ENCODE data around the gene SVOPL.
A peak's percentile ranks its signal among the peaks of the same experiment; 100 is the strongest.

SVOPL gene

DNA sequence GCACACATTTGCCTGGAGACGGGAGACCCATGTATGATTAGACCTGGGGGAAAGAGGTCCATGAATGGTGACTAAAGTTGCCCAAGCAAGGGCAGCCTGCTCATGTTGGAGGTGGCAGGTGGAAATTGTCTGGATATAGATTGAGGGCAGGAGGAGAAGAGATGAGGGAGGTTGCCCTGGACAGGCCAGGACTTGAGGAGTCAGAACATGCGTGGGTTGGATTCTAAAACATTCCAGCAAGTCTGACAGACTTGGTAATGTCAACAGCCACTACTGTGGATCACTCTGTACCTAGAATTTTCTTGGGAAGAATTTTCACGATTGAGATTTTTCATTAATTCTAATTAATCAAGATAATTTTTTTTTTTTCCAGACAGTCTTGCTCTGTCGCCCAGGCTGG lies 19.1 kb upstream of the SVOPL start:
- TF ChIP-seq GATA2 (IDR thresholded peaks at IDR 0.05; ENCODE audit: low read depth, low read length) (no peak), GATA3 (IDR thresholded peaks at IDR 0.05; ENCODE audit: low read depth, low read length) (no peak)

DNA sequence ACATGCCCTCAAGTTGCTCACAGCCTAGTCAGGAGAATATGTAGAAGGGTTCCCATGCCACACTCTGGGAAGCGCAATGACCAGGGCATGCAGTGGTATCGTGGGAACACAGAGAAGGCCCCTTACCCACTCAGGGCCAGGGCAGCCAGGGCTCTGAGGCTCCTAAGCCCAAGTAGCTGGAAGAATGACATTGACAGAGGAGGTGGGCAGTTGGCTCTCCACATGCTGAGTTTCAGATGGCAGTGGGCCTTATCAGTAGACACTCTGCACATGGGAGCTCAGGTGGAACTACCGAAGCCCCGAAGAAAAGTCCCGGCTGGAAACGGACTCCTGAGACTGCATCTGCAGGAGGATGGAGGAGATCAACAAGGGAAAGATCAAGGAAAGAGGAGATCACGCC lies 15.7 kb upstream of the SVOPL start:
- no peak for TF ChIP-seq GATA2 (IDR thresholded peaks at IDR 0.05; ENCODE audit: low read depth, low read length)

DNA sequence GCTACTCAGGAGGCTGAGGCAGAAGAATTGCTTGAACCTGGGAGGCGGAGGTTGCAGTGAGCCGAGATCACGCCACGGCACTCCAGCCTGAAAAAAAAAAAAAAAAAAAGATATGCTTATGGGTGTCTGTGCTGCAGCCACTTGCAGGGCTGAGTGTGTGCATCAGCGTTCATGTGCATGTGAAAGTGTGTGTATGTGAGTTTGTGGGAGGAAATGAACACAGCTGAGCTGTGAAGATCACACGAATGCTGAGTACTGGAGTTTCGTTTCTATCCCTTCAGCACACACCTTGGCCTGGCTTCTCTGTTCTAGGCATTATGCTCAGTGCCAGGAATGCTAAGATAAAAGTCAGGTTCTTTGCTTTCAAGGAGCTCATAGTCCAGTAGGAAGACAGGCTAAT lies 12.0 kb upstream of the SVOPL start:
- no peak for TF ChIP-seq GATA3 (IDR thresholded peaks at IDR 0.05; ENCODE audit: low read depth, low read length)
- TF ChIP-seq GATA2 (IDR thresholded peaks at IDR 0.05; ENCODE audit: low read depth, low read length), result no peak

DNA sequence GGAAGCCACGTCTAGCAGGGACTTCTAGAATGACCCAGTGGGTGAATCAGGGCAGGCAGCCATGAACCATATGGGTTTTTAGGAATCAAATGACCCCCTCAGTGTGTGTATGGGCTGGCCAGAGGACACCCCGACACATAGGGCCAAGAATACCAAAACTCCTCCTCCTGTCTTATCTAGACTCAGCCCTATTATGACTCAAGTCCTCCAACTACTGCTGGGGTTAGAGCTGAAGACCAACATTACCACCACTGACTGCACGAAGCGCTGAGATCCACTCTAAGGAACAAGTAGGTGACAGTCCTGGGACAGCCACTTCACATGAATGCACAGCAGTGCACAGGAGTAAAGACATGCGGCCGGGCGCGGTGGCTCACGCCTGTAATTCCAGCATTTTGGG lies 11.5 kb upstream of the SVOPL start:
- TF ChIP-seq GATA2 (IDR thresholded peaks at IDR 0.05; ENCODE audit: low read depth, low read length), result no peak
- no peak for TF ChIP-seq GATA3 (IDR thresholded peaks at IDR 0.05; ENCODE audit: low read depth, low read length)

DNA sequence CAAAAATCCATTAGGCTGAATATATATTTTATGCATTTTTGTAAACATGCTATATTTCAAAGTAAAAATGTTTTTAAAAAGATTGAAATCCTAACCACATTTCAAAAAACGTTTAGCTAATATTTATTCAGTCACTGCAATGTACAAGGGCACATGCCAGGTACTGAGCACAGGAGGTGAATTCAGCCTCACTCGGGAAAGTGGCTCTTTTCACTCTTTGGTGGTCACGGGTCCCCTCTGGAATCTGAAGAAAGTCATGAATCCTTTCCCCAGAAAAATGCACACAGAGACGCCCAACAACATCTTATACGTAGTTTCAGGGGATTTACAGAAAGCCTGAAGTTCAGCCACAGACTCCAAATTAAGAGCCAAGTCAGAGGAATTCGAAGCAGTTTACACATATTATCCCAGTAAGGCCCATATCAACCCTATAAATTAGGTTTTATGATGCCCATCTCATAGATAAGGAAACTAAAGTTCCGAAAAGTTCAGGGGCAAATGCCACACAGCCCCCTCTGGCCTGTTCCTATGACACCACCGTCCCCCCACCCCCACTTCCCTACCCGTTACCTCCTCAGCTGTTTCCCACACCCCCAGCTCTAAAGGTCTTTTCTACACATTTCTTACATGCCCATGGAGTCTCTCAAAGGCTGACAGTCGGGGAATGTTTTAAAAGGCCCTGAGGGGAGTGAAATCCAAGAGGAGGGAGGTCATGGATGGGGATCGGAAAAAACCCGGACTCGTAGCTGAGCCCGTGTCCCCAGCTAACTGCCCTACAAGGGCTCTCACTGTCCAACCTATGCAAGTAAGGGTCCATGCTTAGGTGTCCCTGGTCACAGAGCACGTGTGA lies 9.6 kb upstream of the SVOPL start:
- no peak for TF ChIP-seq GATA3 (IDR thresholded peaks at IDR 0.05; ENCODE audit: low read depth, low read length)
- no peak for TF ChIP-seq GATA2 (IDR thresholded peaks at IDR 0.05; ENCODE audit: low read depth, low read length)

DNA sequence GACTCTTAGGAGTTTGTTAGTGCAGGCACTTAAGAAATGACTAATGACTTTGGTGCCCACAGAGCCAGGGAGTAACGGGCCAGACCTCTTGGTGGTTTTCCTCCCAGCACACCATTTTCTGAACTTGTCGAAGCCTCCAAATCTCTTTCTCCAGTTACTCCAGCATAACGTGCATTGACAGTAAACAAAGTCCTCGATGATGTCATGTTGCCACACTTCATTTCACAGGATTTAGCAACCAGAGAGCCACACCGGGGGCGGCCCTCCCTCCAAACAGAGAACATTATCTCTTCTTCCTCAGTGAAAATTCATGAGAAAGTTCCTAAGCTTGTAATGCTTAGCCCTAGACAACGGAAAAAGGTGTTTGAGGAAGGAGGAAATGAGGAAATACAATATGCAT lies 4.0 kb upstream of the SVOPL start:
- TF ChIP-seq GATA3 (IDR thresholded peaks at IDR 0.05; ENCODE audit: low read depth, low read length), result no peak
- TF ChIP-seq GATA2 (IDR thresholded peaks at IDR 0.05; ENCODE audit: low read depth, low read length), result no peak

DNA sequence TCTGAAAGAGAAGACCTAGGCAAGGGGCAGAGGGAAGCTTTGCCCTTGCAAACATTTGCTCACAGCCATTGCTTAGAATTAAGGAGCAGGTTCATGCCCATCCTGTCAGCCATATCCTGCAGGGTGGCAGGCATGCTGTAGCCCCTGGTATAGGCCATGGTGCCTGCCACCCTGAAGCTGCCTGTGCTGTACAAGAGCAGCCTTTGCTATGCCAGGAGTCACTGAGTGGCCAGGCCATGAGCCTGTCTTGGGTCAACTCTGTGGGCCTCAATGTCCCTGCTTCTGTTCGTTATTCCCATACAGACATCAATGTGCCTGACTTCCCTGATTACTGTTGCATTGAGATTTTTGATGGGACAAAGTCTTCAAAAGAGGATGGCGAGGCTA lies 368 bp upstream of the SVOPL start:
- no peak for TF ChIP-seq GATA3 (IDR thresholded peaks at IDR 0.05; ENCODE audit: low read depth, low read length)
- no peak for TF ChIP-seq GATA2 (IDR thresholded peaks at IDR 0.05; ENCODE audit: low read depth, low read length)

DNA sequence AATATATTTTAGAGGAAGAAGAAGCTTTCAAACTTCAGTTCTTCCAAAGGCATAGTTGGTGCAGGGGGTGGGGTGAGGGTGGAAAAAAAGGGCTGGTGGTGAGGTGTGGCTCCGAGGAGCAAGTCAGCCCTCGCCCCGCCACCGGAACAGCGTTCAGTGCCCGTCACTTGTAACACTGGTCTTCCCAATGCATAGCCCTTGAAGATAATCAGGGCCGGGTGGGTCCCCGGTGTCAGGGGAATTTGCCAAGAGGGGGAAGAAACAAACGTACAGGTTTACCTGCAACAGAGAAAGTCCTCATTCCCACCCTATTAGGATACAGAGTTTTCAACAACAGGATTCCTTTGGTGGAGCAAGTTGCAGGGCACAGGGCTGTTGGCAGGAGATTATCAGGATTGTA lies 1.5 kb downstream of the SVOPL start:
- TF ChIP-seq GATA3 (IDR thresholded peaks at IDR 0.05; ENCODE audit: low read depth, low read length) (no peak), GATA2 (IDR thresholded peaks at IDR 0.05; ENCODE audit: low read depth, low read length) (no peak)

DNA sequence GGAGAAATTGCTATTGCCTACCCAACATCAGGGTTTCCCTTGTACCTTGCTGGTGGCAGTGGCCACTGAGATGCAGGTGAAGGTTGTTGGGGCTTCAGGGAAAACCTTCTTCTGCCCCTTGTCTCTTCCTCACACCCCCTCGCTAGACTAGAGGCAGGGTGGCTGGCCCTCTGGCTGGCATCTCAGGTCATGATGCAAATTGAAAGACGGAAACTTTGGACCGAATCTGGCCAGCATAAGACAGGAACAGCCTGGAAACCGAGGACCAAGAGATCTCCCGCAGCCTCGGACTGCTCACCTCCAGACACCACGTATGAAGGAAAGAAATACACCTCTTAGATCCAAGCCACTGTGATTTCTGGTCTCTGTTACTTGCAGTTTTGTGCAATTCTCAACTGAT lies 2.9 kb downstream of the SVOPL start:
- TF ChIP-seq GATA2 (IDR thresholded peaks at IDR 0.05; ENCODE audit: low read depth, low read length) (no peak), GATA3 (IDR thresholded peaks at IDR 0.05; ENCODE audit: low read depth, low read length) (no peak)

DNA sequence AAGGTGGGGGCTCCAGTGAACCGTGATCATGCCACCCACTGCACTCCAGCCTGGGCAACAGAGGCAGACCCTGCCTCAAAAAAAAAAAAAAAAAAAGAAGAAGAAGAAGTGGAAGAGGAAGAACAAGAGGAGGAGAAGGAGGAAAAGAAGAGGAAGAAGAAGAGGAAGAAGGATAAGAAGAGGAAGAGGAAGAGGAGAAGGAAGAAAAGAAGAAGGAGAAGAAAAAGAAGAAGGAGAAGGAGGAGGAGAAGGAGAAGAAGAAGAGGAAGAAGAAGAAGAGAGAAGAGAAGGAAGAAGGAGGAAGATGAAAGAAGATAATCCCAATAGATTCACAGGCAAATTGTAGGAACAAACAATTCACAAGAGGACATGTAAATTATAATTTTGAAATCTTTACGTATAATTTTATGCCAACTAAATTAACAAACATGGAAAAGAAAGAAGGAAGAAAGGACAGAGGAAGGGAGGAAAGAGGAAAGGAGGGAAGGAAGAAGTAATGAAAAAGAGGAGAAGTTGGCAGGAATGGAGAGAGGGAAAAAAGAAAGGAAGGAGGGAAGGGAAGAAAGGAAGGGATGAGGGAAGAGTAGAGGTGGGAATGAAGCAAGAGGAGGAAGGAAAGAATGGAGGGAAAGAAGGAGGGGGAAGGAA lies 3.5 kb downstream of the SVOPL start:
- no peak for TF ChIP-seq GATA2 (IDR thresholded peaks at IDR 0.05; ENCODE audit: low read depth, low read length)
- no peak for TF ChIP-seq GATA3 (IDR thresholded peaks at IDR 0.05; ENCODE audit: low read depth, low read length)

DNA sequence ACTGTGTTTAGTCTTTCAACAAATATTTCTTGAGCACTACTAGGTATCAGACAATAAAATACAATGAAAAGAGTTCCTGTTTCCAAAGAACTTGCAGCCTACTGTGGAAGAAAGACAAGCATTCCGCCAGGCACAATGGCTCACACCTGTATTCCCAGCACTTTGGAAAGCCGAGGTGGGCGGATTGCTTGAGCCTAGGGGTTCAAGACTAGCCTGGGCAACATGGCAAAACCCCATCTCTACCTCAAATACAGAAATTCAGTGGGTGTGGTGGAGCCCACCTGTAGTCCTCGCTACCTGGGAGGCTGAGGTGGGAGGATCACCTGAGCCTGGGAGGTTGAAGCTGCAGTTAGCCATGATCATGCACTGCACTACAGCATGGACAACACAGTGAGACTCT lies 6.1 kb downstream of the SVOPL start:
- no peak for TF ChIP-seq GATA3 (IDR thresholded peaks at IDR 0.05; ENCODE audit: low read depth, low read length)
- TF ChIP-seq GATA2 (IDR thresholded peaks at IDR 0.05; ENCODE audit: low read depth, low read length), result no peak

DNA sequence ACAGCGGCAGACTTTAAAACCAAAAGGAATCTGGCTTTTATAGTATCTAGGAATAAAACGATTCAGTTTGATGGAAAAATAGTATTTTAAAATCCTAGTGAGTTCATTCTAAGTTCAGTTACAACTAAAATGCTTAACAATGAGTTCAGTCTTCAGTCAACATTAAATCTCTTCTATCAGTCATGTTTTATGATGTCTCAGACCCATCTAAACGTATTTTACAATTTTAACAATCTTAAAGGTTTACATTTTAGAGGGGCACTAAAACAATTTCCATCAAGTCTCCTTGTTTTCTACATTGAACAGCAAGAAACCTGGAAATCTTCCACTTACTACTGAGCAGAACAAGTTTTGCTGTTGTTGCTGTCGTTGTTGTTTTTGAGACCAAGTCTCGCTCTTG lies 10.0 kb downstream of the SVOPL start:
- no peak for TF ChIP-seq GATA3 (IDR thresholded peaks at IDR 0.05; ENCODE audit: low read depth, low read length)
- TF ChIP-seq GATA2 (IDR thresholded peaks at IDR 0.05; ENCODE audit: low read depth, low read length), result no peak

DNA sequence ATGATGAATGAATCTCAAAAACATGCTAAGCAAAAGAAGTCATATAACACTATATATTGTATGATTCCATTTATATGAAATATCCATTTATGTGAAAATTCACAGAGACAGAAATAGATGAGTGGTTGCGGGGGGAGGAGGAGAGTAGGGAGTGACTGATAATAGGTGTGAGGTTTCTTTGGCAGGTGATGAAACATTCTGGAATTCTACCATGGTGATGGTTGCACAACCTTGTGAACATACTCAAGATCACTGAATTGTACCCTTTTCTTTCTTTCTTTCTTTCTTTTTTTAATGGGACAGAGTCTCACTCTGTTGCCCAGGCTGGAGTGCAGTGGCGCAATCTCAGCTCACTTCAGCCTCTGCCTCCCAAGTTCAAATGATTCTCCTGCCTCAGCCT lies 10.7 kb downstream of the SVOPL start:
- TF ChIP-seq GATA3 (IDR thresholded peaks at IDR 0.05; ENCODE audit: low read depth, low read length), result no peak
- no peak for TF ChIP-seq GATA2 (IDR thresholded peaks at IDR 0.05; ENCODE audit: low read depth, low read length)

DNA sequence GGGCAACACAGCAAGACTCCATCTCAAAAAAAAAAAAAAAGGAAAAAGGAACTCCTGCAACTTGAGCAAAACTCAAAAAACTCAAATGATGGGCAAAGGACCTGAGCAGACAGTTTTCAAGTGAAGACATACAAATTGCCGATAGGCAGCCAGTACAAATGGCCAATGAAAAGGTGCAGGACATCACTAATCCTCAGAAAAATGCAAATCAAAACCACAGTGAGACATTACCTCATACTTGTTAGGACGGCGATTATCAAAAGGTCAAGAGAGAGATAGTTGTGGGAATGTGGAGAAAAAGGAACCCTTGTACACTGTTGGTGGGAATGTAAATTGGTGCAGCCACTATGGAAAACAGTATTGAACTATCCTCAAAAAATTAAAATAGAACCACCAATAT lies 16.8 kb downstream of the SVOPL start:
- no peak for TF ChIP-seq GATA3 (IDR thresholded peaks at IDR 0.05; ENCODE audit: low read depth, low read length)
- TF ChIP-seq GATA2 (IDR thresholded peaks at IDR 0.05; ENCODE audit: low read depth, low read length), result no peak

DNA sequence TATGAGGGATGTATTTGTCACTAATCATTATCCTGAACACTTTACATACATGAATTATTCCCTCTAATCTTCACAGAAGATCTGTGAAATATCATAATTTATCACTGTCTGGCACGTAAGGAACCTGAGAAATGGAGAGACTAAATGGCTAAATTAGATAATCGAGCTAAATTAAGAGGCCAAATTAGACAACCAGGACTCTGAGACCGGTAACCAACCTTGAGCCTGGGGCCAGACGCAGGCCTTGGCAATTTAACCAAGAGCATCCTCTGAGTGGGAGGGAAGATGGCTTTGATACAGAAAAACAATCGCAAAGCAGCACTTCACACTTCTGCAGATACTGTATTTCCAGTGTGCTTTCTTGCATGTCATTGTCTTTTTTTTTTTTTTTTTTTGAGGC lies 21.4 kb downstream of the SVOPL start:
- TF ChIP-seq GATA2 (IDR thresholded peaks at IDR 0.05; ENCODE audit: low read depth, low read length) (peak; percentile 97), GATA3 (IDR thresholded peaks at IDR 0.05; ENCODE audit: low read depth, low read length) (peak; percentile 99; the same call in 1 of the 2 replicates)
